ENCODE results near the gene GYS2. TPM values are rescaled to one million over a fixed set of nuclear protein-coding genes. Genes with fewer than 3 reads are reported as not detected.

GYS2 gene
- total RNA-seq, 1 experiment from 2014 or later: not detected

DNA sequence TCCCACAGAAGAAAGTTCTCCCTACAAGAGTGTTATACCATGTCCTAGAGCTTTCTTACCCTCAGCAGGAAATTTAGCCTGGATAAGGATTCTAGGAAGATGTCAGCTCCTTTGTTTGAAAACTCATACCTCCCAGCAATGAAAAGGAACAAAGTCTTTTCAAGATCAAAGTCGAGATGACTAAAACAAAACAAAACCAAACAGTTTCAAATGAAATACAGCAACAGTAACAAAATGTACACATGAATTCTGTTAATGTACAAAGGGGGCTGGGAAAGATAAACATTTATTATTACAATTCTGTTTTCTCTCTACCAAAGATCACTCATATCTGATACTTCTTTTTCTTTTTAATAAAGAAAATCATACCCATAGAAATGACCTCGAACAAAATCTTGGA lies 41.8 kb downstream of the GYS2 start:
- CTCF ChIA-PET: no interaction called here
- Histone ChIP-seq H3K36me3 (ENCODE audit: control insufficient read depth, insufficient read depth, low read length) (no peaks in the 10 kb centered on the region), H3K27me3 (ENCODE audit: control insufficient read depth, insufficient read depth, low read length) (no peaks in the 10 kb centered on the region), H3K27ac (ENCODE audit: low read length) (no peak overlapping the region), H3K4me3 (ENCODE audit: low read depth in 2 of 2, low read length in 2 of 2) (no peak overlapping the region), H3K4me1 (ENCODE audit: control insufficient read depth, insufficient read depth, low read length) (no peaks in the 10 kb centered on the region), H3K9me3 (ENCODE audit: control insufficient read depth, insufficient read depth, low read depth, low read length) (no peaks in the 10 kb centered on the region)
- BruUV-seq (replicated peaks): no TSS peak
- POLR2A ChIA-PET: no interaction called here
- DNase-seq (ENCODE audit: low read depth, low spot score) (no peak), ATAC-seq (no peak)
- intact Hi-C loops (cut with micrococcal nuclease; ENCODE audit: unreplicated experiment): no loop called here
- TF ChIP-seq SIN3A (IDR thresholded peaks at IDR 0.05; ENCODE audit: borderline replicate concordance, insufficient read depth, low read depth, low read length) (no peak), POLR2AphosphoS5 (IDR thresholded peaks at IDR 0.05; ENCODE audit: low read depth, low read length) (no peak), TCF7L2 (IDR thresholded peaks at IDR 0.05; ENCODE audit: low read depth, low read length) (no peak)
- TF ChIP-seq, protein P1, sequence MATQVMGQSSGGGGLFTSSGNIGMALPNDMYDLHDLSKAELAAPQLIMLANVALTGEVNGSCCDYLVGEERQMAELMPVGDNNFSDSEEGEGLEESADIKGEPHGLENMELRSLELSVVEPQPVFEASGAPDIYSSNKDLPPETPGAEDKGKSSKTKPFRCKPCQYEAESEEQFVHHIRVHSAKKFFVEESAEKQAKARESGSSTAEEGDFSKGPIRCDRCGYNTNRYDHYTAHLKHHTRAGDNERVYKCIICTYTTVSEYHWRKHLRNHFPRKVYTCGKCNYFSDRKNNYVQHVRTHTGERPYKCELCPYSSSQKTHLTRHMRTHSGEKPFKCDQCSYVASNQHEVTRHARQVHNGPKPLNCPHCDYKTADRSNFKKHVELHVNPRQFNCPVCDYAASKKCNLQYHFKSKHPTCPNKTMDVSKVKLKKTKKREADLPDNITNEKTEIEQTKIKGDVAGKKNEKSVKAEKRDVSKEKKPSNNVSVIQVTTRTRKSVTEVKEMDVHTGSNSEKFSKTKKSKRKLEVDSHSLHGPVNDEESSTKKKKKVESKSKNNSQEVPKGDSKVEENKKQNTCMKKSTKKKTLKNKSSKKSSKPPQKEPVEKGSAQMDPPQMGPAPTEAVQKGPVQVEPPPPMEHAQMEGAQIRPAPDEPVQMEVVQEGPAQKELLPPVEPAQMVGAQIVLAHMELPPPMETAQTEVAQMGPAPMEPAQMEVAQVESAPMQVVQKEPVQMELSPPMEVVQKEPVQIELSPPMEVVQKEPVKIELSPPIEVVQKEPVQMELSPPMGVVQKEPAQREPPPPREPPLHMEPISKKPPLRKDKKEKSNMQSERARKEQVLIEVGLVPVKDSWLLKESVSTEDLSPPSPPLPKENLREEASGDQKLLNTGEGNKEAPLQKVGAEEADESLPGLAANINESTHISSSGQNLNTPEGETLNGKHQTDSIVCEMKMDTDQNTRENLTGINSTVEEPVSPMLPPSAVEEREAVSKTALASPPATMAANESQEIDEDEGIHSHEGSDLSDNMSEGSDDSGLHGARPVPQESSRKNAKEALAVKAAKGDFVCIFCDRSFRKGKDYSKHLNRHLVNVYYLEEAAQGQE (IDR thresholded peaks at IDR 0.05; ENCODE audit: insufficient read depth in 1 of 2, low read depth in 2 of 2, low read length in 1 of 2): no peak
- in situ Hi-C loops (cut with HindIII; ENCODE audit: low pct_unique_long_range_greater_than_20kb, low sequenced_read_pairs): no loop called here

DNA sequence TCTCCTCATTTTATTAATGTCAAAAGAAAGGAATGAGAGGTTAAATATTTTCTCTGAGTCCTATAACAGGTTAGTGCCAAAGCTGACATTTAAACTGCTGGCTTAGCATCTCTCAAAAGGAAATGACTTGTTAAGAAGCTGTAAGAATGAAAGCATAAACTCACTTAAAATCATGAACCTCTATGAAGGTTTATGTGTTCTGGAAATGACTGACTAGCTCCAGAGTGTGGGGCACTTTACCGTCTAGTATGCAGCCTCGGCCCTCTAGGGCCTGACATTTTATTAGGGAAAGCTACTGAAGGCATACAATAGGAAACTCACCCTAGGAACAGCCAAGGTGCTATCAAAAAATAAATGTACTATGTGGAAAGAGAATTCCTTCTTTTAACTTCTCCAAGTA lies 43.5 kb downstream of the GYS2 start:
- ATAC-seq (no peak), DNase-seq (ENCODE audit: low read depth, low spot score) (no peak)
- Histone ChIP-seq H3K4me1 (ENCODE audit: control insufficient read depth, insufficient read depth, low read length) (no peaks in the 10 kb centered on the region), H3K4me3 (ENCODE audit: low read depth in 2 of 2, low read length in 2 of 2) (no peak overlapping the region), H3K27me3 (ENCODE audit: control insufficient read depth, insufficient read depth, low read length) (no peaks in the 10 kb centered on the region), H3K36me3 (ENCODE audit: control insufficient read depth, insufficient read depth, low read length) (no peaks in the 10 kb centered on the region), H3K27ac (ENCODE audit: low read length) (no peak overlapping the region), H3K9me3 (ENCODE audit: control insufficient read depth, insufficient read depth, low read depth, low read length) (no peaks in the 10 kb centered on the region)
- BruUV-seq (replicated peaks): no TSS peak
- ChIA-PET POLR2A (no interaction called here), CTCF (no interaction called here)
- no peak for TF ChIP-seq POLR2AphosphoS5 (IDR thresholded peaks at IDR 0.05; ENCODE audit: low read depth, low read length)
- TF ChIP-seq SIN3A (IDR thresholded peaks at IDR 0.05; ENCODE audit: borderline replicate concordance, insufficient read depth, low read depth, low read length): no peak
- TF ChIP-seq, protein P2, sequence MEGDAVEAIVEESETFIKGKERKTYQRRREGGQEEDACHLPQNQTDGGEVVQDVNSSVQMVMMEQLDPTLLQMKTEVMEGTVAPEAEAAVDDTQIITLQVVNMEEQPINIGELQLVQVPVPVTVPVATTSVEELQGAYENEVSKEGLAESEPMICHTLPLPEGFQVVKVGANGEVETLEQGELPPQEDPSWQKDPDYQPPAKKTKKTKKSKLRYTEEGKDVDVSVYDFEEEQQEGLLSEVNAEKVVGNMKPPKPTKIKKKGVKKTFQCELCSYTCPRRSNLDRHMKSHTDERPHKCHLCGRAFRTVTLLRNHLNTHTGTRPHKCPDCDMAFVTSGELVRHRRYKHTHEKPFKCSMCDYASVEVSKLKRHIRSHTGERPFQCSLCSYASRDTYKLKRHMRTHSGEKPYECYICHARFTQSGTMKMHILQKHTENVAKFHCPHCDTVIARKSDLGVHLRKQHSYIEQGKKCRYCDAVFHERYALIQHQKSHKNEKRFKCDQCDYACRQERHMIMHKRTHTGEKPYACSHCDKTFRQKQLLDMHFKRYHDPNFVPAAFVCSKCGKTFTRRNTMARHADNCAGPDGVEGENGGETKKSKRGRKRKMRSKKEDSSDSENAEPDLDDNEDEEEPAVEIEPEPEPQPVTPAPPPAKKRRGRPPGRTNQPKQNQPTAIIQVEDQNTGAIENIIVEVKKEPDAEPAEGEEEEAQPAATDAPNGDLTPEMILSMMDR (IDR thresholded peaks at IDR 0.05): no peak
- TF ChIP-seq TCF7L2 (IDR thresholded peaks at IDR 0.05; ENCODE audit: low read depth, low read length): no peak
- TF ChIP-seq, protein P1 (IDR thresholded peaks at IDR 0.05; ENCODE audit: insufficient read depth in 1 of 2, low read depth in 2 of 2, low read length in 1 of 2): no peak
- intact Hi-C loops (cut with micrococcal nuclease; ENCODE audit: unreplicated experiment): no loop called here
- in situ Hi-C loops (cut with HindIII; ENCODE audit: low pct_unique_long_range_greater_than_20kb, low sequenced_read_pairs): no loop called here
